Lower leg skin (tissue), 4 donors: ENCODE measurements around the gene STARD3. TPM values are rescaled to one million over a fixed set of nuclear protein-coding genes. Genes with fewer than 3 reads are reported as not detected.
"Not testable (repeated sequence)": the region's sequence is repeated elsewhere in the genome, so short reads cannot be mapped to it uniquely, and the experiment has no call there.

Source experiments
- DNase-seq, 2 donors: peaks; one replicate each; pipeline ENCODE4 v3.0.0-alpha.2; 2019; ENCODE audit warnings: low spot score in 2 of 2
- H3K4me3 ChIP-seq: fragments of 200-600 bp; sonication (generic); 2 replicates; pipeline ENCODE4 v1.5.1; 2017; ENCODE audit warnings: mild to moderate bottlenecking, low read depth; ENCODE audit not compliant: poor library complexity, severe bottlenecking
- POLR2A ChIP-seq, 2 donors: fragments of 450-650 bp; IDR thresholded peaks; one replicate each; pipeline ENCODE4 v1.6.1; 2016 to 2017; ENCODE audit warnings: antibody characterized with exemption in 2 of 2, mild to moderate bottlenecking in 1 of 2, moderate library complexity in 1 of 2
- WGBS, 2 donors: methylation state at CpG; one replicate each; pipeline ENCODE4 v1.1.5; 2018; 5-methylcytosine and 5-hydroxymethylcytosine counted together
- intact Hi-C: fragments of 100-400 bp; cut with DNase I; formaldehyde crosslinking; loops from one replicate; pipeline ENCODE4 v1.15.0; 2023; ENCODE audit warnings: low total_unique reads
- total RNA-seq, 4 donors: library from RNA; depleted of rRNA; stranded (reverse); fragments of >200 nt; gene quantifications; one replicate each; pipeline ENCODE4 v1.1.0, GENCODE V29; 2016
- TF ChIP-seq, protein P1 (sequence below), 3 donors: fragments of 450-650 bp; IDR thresholded peaks; one replicate each; pipeline ENCODE4 v1.5.1; 2016; ENCODE audit warnings: antibody characterized with exemption in 3 of 3, mild to moderate bottlenecking in 3 of 3, moderate library complexity in 2 of 3

The STARD3 gene
- total RNA-seq, 4 donors from 2014 or later: 47.7 to 99.7 (median 65.7) TPM

DNA sequence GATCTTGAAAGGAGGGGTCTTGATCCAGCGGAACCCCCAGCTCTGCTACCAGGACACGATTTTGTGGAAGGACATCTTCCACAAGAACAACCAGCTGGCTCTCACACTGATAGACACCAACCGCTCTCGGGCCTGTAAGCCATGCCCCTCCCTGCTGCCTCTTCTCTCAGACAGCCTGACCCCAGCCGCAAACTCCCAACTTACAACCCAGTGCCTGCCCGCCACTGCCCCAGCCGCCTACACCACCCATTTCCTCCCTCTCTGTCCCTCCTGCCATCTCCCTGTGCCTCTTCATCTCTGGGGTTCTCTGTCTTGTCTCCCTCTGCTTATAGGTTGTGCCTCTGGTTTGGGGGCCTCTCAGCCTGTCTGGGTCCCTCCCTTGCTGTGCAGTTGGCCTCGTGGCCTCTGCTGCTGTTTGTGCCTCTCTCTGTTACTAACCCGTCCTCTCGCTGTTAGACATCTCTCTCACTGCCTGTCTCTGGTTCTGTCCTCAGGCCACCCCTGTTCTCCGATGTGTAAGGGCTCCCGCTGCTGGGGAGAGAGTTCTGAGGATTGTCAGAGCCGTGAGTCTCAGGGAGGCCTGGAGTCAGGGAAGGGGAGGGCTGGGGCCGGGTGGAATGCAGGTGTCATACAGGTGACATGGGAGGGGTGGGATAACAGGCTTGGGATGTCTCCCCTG lies 72.5 kb downstream of the STARD3 start:
- no peak overlapping the region for H3K4me3 ChIP-seq
- WGBS, 2 donors: 85 to 93% methylated on average over 14 of the region's 14 CpGs
- intact Hi-C loops: no loop called here

DNA sequence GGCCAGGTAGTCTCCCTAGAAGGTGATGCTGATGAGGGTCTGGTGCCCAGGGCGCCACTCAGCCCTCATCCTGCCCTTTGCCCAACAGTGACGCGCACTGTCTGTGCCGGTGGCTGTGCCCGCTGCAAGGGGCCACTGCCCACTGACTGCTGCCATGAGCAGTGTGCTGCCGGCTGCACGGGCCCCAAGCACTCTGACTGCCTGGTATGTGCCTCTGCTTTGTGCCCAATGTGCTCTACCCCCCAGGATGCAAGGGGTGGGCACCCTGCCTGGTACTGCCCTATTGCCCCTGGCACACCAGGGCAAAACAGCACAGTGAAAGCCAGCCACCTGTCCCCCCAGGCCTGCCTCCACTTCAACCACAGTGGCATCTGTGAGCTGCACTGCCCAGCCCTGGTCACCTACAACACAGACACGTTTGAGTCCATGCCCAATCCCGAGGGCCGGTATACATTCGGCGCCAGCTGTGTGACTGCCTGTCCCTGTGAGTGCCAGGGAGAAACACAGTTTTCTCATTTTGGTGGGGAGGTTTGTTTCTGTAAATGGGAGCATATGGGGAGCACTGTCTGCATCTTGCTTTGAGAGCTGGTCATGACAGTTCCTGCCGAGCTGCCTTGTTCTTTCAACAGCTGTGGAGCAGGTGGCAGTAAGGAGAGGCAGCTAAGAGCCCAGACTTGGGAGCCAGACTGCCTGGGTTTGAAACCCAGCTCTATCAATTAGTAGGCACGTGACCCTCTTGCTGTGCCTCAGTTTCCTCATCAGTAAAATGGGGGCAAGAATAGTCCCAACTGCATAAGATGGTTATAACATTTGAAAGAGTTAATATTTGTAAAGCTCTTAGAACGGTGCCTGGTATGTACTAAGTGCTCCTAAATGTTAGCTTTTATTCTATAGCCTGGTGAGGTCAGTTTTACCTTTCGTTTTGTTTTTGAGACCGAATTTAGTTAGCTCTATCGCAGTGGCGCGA lies 73.3 kb downstream of the STARD3 start:
- WGBS, 2 donors: 84% methylated on average over 20 of the region's 20 CpGs
- H3K4me3 ChIP-seq: no peak overlapping the region
- no peak for DNase-seq
- TF ChIP-seq POLR2A (IDR thresholded peaks at IDR 0.05): no peak
- TF ChIP-seq, protein P1, sequence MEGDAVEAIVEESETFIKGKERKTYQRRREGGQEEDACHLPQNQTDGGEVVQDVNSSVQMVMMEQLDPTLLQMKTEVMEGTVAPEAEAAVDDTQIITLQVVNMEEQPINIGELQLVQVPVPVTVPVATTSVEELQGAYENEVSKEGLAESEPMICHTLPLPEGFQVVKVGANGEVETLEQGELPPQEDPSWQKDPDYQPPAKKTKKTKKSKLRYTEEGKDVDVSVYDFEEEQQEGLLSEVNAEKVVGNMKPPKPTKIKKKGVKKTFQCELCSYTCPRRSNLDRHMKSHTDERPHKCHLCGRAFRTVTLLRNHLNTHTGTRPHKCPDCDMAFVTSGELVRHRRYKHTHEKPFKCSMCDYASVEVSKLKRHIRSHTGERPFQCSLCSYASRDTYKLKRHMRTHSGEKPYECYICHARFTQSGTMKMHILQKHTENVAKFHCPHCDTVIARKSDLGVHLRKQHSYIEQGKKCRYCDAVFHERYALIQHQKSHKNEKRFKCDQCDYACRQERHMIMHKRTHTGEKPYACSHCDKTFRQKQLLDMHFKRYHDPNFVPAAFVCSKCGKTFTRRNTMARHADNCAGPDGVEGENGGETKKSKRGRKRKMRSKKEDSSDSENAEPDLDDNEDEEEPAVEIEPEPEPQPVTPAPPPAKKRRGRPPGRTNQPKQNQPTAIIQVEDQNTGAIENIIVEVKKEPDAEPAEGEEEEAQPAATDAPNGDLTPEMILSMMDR (IDR thresholded peaks at IDR 0.05): no peak
- intact Hi-C loops: no loop called here

More for the DNA sequence above, 72.5 kb downstream of the STARD3 start:
- no peak for DNase-seq
- no peak for TF ChIP-seq POLR2A (IDR thresholded peaks at IDR 0.05)
- TF ChIP-seq, protein P1 (IDR thresholded peaks at IDR 0.05): no peak

DNA sequence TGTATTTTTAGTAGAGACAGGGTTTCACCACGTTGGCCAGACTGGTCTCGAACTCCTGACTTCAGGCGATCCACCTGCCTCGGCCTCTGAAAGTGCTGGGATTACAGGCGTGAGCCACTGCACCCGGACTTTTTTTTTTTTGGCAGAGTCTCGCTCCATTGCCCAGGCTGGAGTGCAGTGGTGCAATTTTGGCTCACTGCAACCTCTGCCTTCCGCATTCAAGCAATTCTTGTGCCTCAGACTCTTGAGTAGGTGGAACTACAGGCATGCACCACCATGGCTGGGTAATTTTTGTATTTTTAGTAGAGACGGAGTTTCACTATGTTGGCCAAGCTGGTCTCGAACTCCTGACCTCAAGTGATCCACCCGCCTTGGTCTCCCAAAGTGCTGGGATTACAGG lies 74.1 kb downstream of the STARD3 start:
- H3K4me3 ChIP-seq, intact Hi-C loops, DNase-seq: not testable (repeated sequence)
- WGBS, 2 donors: 88 to 89% methylated on average over 11 of the region's 11 CpGs

DNA sequence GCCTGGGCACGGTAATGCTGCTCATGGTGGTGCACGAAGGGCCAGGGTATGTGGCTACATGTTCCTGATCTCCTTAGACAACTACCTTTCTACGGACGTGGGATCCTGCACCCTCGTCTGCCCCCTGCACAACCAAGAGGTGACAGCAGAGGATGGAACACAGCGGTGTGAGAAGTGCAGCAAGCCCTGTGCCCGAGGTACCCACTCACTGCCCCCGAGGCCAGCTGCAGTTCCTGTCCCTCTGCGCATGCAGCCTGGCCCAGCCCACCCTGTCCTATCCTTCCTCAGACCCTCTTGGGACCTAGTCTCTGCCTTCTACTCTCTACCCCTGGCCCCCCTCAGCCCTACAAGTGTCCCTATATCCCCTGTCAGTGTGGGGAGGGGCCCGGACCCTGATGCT lies 74.9 kb downstream of the STARD3 start:
- TF ChIP-seq POLR2A (IDR thresholded peaks at IDR 0.05): no peak
- TF ChIP-seq, protein P1 (IDR thresholded peaks at IDR 0.05): no peak
- intact Hi-C loops: no loop called here
- no peak for DNase-seq
- WGBS, 2 donors: 90 to 92% methylated on average over 10 of the region's 10 CpGs
- H3K4me3 ChIP-seq: no peak overlapping the region

Other genes starting within 250 kb of the STARD3 start
- 10 to 100 TPM; 20.5 to 45.2 (median 30.8) TPM for gene FBXL20, start 235.5 kb upstream of the STARD3 start, total RNA-seq
- 10 to 100 TPM; 20.8 to 38.3 (median 25.9) TPM for gene MED1, start 185.9 kb upstream of the STARD3 start, total RNA-seq
- gene CDK12, start 175.7 kb upstream of the STARD3 start, total RNA-seq: 10 to 100 TPM; 33.9 to 56.8 (median 46.5) TPM
- under 1 TPM in 2 of 4 donors, not detected in 2; 0.17 to 0.25 TPM for gene NEUROD2, start 29.2 kb upstream of the STARD3 start, total RNA-seq
- 100 to 1,000 TPM in 1 of 4 donors, 10 to 100 TPM in 3; 18.5 to 102 (median 51.8) TPM for gene PPP1R1B, start 10.2 kb upstream of the STARD3 start, total RNA-seq
- 1 to 10 TPM in 1 of 4 donors, under 1 TPM in 2, not detected in 1; 0.44 to 3.8 (median 0.62) TPM for gene TCAP, start 28.2 kb downstream of the STARD3 start, total RNA-seq
- 1 to 10 TPM; 1.6 to 3.8 (median 1.9) TPM for gene PNMT, start 31.3 kb downstream of the STARD3 start, total RNA-seq
- gene PGAP3, start 50.9 kb downstream of the STARD3 start, total RNA-seq: 10 to 100 TPM; 24.2 to 41.4 (median 28.8) TPM
- gene ERBB2, start 62.9 kb downstream of the STARD3 start, total RNA-seq: 100 to 1,000 TPM; 181 to 244 (median 191) TPM
- 10 to 100 TPM; 42.8 to 82.0 (median 59.7) TPM for gene MIEN1, start 93.4 kb downstream of the STARD3 start, total RNA-seq
- gene GRB7, start 100.8 kb downstream of the STARD3 start, total RNA-seq: 100 to 1,000 TPM in 2 of 4 donors, 10 to 100 TPM in 2; 66.0 to 148 (median 97.4) TPM
- 1 to 10 TPM in 1 of 4 donors, under 1 TPM in 3; 0.89 to 1.8 (median 0.97) TPM for gene IKZF3, start 227.2 kb downstream of the STARD3 start, total RNA-seq
- gene ZPBP2, start 231.1 kb downstream of the STARD3 start, total RNA-seq: not detected